HG02798 (cell line): ENCODE measurements around the gene BSND.

Experiments used
- ATAC-seq: cut with Tn5 transposase; IDR thresholded peaks from one replicate; pipeline ENCODE4 v1.9.1; 2021; ENCODE audit warnings: mild to moderate bottlenecking; ENCODE audit not compliant: unreplicated experiment, poor library complexity

The BSND gene

DNA sequence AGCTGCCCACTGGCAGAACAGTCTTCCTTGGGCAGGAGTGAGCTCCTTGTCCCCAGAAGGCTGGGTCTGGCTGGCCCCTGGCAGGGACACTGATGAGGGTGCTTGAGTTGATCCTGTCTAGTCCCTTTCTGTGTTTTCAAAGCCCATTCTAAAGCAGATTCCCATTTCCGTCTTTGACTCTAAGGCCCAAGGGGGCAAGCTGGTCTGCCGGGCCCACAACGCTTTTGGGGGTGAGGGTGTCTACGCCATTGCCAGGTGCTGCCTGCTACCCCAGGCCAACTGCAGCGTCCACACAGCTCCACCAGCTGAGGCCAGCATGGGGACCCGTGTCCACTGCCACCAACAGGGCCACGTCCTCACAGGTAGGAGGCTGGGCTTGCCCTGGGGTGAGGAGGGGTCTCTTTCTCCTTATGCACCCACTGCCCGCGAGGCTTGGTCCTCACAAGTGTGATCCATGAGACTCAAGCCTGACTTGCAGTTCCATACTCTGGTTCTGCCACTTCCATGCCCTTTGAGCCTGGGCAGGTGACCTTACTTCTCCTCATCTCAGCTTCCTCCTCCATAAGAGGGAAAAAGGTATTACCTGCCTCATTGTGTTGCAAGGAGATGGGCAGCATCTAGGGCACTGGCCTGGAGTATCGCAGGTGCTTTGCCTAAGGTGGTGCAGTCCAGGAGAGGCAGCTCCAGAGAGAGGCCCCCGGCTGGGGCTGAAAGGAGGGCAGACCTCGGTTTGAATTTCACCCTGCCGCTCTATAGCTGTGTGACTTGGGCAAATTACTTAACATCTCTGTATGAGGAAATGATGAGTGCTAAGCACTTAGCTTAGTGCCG, 60.8 kb downstream of the BSND start:
- no peak for ATAC-seq

DNA sequence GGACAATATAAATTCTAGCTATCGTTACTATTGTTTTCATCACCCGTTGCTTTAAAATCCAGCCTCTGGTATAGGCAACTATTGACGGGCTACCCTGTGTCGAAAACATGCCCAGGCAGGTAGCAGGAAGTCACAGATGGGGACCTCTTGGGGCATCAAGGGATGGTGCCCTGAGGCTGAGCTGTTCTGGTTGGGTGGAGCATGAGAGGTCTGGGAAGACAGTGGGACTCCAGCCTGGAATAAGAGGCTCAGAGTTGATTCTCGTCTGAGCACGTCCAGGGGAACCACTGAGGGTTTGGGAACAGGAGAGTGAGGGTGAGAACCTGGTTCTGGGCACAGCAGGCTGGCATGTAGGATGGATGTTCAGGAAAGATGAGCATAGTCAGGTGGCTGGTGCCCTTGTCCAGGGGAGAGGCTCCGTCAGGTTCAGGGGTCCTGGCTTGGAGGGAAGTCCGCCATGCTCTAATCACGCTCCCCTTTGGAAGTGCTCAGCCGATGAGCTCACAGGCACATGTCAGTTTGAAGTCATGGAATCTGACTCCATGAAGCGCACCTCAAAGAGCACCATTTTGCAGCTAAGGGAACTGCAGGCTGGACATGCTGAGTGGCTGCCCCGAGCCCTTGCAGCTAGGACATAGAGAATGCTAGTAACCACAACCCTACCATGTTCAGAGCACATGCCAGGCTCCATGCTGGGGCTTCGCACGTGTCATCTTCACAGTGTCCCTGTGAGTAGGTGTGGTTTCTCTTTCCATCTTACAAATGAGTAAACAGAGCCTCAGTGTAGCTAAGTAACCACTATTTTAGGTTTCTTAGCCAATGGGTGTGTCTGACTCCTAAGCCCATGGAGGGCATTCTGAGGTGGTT, 61.6 kb downstream of the BSND start:
- ATAC-seq = no peak

DNA sequence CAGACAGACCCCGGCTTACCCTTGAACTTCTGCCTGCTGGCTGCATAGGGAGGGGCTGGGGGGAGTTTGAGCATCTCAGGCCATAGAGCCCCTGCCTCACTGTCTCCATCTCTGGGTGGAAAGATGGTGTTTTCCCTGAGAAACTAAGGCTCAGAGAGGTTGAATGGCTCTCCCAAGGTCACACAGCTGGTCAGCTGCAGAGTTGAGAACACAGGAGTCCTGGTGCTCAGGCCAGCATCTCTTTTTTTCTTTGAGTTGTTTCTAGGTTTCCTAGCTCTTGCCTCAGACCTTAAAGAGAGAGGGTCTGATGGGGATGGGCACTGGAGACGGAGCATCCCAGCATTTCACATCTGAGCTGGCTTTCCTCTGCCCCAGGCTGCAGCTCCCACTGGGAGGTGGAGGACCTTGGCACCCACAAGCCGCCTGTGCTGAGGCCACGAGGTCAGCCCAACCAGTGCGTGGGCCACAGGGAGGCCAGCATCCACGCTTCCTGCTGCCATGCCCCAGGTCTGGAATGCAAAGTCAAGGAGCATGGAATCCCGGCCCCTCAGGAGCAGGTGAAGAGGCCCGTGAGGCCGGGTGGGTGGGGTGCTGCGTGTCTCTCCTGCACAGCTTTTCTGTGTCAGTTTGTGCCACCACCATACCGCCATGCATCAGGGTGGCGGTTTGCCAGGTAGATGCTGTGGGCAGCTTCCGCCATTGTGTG, 62.4 kb downstream of the BSND start:
- no peak for ATAC-seq
